Tibial nerve (tissue), 4 donors: ENCODE data around the gene HRH1. TPM values are rescaled to one million over a fixed set of nuclear protein-coding genes. Genes with fewer than 3 reads are reported as not detected.

Experiments
- DNase-seq, 2 donors: peaks; one replicate each; pipeline ENCODE4 v3.0.0-alpha.2; 2019; ENCODE audit warnings: low spot score in 2 of 2
- H3K27ac ChIP-seq, 4 donors: fragments of 200-600 bp; sonication (generic) in 3 of 4; one replicate each; pipeline ENCODE4 v1.5.1; 2017 to 2019; ENCODE audit warnings: mild to moderate bottlenecking in 1 of 4
- H3K27me3 ChIP-seq, 2 donors: fragments of 200-600 bp; sonication (generic) in 1 of 2; one replicate each; pipeline versions ENCODE4 v1.5.1 to v1.6.0; 2017 to 2019
- H3K36me3 ChIP-seq, 3 donors: fragments of 200-600 bp; sonication (generic); one replicate each; pipeline ENCODE4 v1.5.1; 2018 to 2019
- H3K4me1 ChIP-seq, 4 donors: fragments of 200-600 bp; sonication (generic) in 3 of 4; one replicate each; pipeline ENCODE4 v1.5.1; 2017 to 2019
- H3K4me3 ChIP-seq, 4 donors: fragments of 200-600 bp; sonication (generic) in 3 of 4; one replicate each; pipeline ENCODE4 v1.5.1; 2017 to 2019; ENCODE audit warnings: mild to moderate bottlenecking in 1 of 4, moderate library complexity in 1 of 4
- H3K9me3 ChIP-seq, 4 donors: fragments of 200-600 bp; sonication (generic) in 3 of 4; one replicate each; pipeline ENCODE4 v1.5.1; 2017 to 2019
- EP300 ChIP-seq, 2 donors: sonication (generic); formaldehyde crosslinking; IDR thresholded peaks; one replicate each; pipeline ENCODE4 v1.6.1; 2017; ENCODE audit warnings: antibody characterized with exemption in 2 of 2, mild to moderate bottlenecking in 1 of 2
- POLR2A ChIP-seq, 2 donors: fragments of 450-650 bp; IDR thresholded peaks; one replicate each; pipeline ENCODE4 v1.6.1; 2017; ENCODE audit warnings: antibody characterized with exemption in 2 of 2, mild to moderate bottlenecking in 2 of 2, moderate library complexity in 2 of 2
- WGBS, 2 donors: methylation state at CpG; one replicate each; pipeline ENCODE4 v1.1.5; 2018; 5-methylcytosine and 5-hydroxymethylcytosine counted together
- total RNA-seq, 4 donors: library from RNA; depleted of rRNA; stranded (reverse); fragments of >200 nt; gene quantifications; one replicate each; pipeline ENCODE4 v1.1.0, GENCODE V29; 2016
- TF ChIP-seq, protein P1 (sequence below), 5 experiments: fragments of 200-600 bp in 3 of 5; fragments of 450-650 bp in 2 of 5; sonication (generic) in 3 of 5; IDR thresholded peaks; one replicate each; pipeline ENCODE4 v1.5.1; 2016 to 2019; ENCODE audit warnings: antibody characterized with exemption in 5 of 5, mild to moderate bottlenecking in 3 of 5, moderate library complexity in 2 of 5

Gene HRH1
- total RNA-seq, 4 donors from 2014 or later: 13.8 to 20.3 (median 15.9) TPM

DNA sequence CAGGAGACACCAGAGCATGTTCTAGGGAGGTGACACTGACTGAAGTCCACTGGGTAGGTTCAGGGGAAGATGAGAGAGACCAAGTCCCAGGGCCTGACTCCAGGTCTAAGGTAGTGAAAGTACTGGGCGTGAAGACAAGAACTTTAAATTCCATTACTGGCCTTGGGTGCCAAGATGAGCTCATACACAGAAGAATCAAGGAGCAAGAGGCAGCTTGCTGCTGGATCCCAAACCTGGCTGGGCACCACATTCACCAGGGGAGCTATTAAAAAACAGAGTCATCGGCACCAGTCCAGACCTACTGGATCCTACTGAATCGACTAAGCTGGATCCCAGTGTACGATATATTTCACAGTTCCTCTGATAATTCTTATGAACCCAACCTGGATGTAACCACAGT is 75.8 kb downstream of the HRH1 start:
- Histone ChIP-seq H3K27me3 (no peaks in the 10 kb centered on the region), H3K27ac (no peak overlapping the region), H3K4me3 (no peak overlapping the region), H3K36me3 (no peaks in the 10 kb centered on the region), H3K9me3 (no peaks in the 10 kb centered on the region), H3K4me1 (peaks cover 0 to 24% (median 0%) of the 10 kb centered on the region in 4 donors)
- DNase-seq: no peak
- TF ChIP-seq EP300 (IDR thresholded peaks at IDR 0.05) (no peak), POLR2A (IDR thresholded peaks at IDR 0.05) (no peak)
- TF ChIP-seq, protein P1, sequence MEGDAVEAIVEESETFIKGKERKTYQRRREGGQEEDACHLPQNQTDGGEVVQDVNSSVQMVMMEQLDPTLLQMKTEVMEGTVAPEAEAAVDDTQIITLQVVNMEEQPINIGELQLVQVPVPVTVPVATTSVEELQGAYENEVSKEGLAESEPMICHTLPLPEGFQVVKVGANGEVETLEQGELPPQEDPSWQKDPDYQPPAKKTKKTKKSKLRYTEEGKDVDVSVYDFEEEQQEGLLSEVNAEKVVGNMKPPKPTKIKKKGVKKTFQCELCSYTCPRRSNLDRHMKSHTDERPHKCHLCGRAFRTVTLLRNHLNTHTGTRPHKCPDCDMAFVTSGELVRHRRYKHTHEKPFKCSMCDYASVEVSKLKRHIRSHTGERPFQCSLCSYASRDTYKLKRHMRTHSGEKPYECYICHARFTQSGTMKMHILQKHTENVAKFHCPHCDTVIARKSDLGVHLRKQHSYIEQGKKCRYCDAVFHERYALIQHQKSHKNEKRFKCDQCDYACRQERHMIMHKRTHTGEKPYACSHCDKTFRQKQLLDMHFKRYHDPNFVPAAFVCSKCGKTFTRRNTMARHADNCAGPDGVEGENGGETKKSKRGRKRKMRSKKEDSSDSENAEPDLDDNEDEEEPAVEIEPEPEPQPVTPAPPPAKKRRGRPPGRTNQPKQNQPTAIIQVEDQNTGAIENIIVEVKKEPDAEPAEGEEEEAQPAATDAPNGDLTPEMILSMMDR (IDR thresholded peaks at IDR 0.05): no peak
- WGBS, 2 donors: 69 to 79% methylated on average over 4 of the region's 4 CpGs

DNA sequence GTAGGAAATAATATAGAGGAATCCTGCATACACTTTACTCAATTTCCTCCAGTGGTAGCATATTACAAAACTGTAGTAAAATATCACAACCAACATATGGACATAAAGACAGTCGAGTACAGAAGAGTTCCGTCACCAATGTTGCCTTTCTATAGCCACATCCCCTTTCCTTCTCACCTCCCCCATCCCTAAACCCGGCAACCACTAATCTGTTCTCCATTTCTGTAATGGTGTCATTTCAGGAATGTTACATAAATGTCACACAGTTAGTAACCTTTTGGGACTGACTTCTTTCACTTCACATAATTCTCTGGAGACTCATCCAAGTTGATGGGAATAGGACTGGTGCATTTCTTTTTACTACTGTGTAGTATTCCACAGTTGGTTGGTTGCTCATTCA is 76.5 kb downstream of the HRH1 start:
- TF ChIP-seq, protein P1 (IDR thresholded peaks at IDR 0.05): no peak
- TF ChIP-seq POLR2A (IDR thresholded peaks at IDR 0.05) (no peak), EP300 (IDR thresholded peaks at IDR 0.05) (no peak)
- Histone ChIP-seq H3K36me3 (no peaks in the 10 kb centered on the region), H3K9me3 (no peaks in the 10 kb centered on the region), H3K4me1 (peaks cover 0 to 18% (median 0%) of the 10 kb centered on the region in 4 donors), H3K27ac (no peak overlapping the region), H3K27me3 (no peaks in the 10 kb centered on the region), H3K4me3 (no peak overlapping the region)
- DNase-seq: no peak
- 38 to 55% methylated on average over 3 of the region's 3 CpGs for WGBS, 2 donors

DNA sequence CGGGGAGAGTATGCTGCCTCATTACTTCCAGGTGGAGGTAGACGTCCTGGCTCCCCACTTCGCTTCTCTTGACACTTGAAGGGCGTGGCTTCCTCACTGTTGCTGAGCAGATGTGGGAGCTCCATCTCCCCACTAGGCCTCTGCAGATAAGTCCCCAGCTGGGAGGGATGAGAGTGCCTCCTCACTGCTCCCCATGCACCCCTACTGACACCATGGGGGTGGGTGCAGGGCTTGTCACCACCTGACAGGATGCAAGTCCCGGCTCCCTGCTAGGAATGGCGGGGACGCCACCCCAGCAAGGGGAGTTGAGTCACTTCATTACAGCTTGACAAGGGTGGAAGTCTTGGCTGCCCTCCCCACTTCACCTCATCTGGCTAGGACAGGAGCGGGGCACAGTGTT is 81.1 kb downstream of the HRH1 start:
- no peak overlapping the region for H3K27ac ChIP-seq
- no peaks in the 10 kb centered on the region for H3K27me3 ChIP-seq
- H3K4me3 ChIP-seq: no peak overlapping the region
- DNase-seq: no peak
- 76 to 82% methylated on average over 4 to 8 of the region's 8 CpGs for WGBS, 2 donors
- H3K4me1 ChIP-seq: peaks cover 0 to 5% (median 0%) of the 10 kb centered on the region in 4 donors
- H3K9me3 ChIP-seq: no peaks in the 10 kb centered on the region
- no peak for TF ChIP-seq EP300 (IDR thresholded peaks at IDR 0.05)
- TF ChIP-seq, protein P1 (IDR thresholded peaks at IDR 0.05): no peak
- no peak for TF ChIP-seq POLR2A (IDR thresholded peaks at IDR 0.05)
- H3K36me3 ChIP-seq: no peaks in the 10 kb centered on the region

DNA sequence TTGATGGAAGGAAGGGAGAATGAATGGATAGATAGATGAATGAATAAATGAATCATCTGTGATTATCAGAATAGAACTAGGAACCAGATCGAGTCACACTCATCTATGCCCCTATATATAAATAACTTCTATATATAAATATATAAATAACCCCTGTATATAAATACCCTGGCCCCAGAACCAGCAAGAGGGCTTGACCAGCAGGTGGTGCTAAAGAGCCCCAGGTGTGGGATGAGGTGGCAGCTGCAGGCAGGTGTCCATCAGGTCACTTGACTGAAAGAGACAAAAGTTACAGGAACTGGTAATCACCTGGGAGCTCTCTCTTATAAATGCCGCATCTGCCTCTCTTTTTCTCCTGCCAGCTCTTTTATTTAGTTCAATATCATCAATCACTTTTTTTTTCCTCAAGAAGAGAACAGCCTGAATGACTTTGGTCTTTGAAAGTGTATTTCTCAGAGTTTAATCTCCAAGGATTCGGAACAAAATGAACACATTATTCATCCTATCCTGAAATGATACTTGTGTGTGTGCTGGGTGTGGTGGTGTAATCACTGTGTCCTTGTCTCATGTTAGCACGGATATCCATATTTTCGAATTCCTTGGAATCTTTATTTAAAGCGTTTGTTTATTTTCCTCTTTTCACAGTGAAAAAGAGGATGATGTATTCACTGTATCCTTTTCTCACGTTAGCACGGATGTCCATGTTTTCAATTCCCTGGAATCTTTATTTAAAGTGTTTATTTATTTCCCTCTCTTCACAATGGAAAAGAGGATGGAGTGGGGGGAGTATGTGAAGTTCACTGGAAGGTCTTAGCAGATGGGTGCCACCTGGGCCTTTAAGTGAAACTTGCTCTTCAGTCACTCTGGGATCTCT is 82.5 kb downstream of the HRH1 start:
- WGBS, 2 donors: 38 to 46% methylated on average over 8 of the region's 8 CpGs

More for the DNA sequence above, 82.5 kb downstream of the HRH1 start:
- peak; percentile 41 to 74 for DNase-seq
- H3K36me3 ChIP-seq: no peaks in the 10 kb centered on the region
- no peaks in the 10 kb centered on the region for H3K27me3 ChIP-seq
- no peak overlapping the region for H3K4me3 ChIP-seq
- H3K4me1 ChIP-seq: peaks cover 0 to 5% (median 0%) of the 10 kb centered on the region in 4 donors
- peak overlapping the region in 1 of 4 donors; percentile 40 for H3K27ac ChIP-seq
- TF ChIP-seq EP300 (IDR thresholded peaks at IDR 0.05) (no peak), POLR2A (IDR thresholded peaks at IDR 0.05) (no peak)
- TF ChIP-seq, protein P1 (IDR thresholded peaks at IDR 0.05): peak in 3 of 5 experiments; percentile 55 to 77 (median 56)
- H3K9me3 ChIP-seq: no peaks in the 10 kb centered on the region
